ENCODE data around the gene HDAC2. TPM values are rescaled to one million over a fixed set of nuclear protein-coding genes. Genes with fewer than 3 reads are reported as not detected.

Gene HDAC2
- total and polyA plus RNA-seq, 11 donors, result 18.3 to 64.7 (median 48.0) TPM

DNA sequence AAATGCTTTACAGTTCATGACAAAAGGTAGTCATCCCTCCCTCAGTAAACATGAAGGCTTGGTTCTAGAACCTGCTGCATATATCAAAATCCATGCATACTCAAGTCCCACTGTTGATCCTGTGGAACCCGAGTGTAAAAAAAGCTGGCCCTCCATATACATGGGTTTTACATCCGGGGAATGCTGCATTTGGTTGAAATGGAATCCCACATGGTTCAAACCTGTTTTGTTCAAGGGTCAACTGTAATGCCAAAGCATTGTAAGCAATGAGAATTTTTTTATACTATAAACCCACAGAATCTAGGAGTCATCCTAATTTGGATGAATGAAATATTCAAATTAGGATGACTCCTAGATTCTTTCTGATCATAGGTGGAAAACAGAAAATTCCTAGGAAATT, 5.9 kb upstream of the HDAC2 start:
- DNase-seq (no peak), ATAC-seq (no peak)
- Histone ChIP-seq H3K36me3 (no peaks in the 10 kb centered on the region), H3K27ac (no peak overlapping the region), H3K4me3 (no peak overlapping the region), H3K27me3 (no peaks in the 10 kb centered on the region), H3K9me3 (no peaks in the 10 kb centered on the region), H3K4me1 (peaks cover 0 to 14% (median 1%) of the 10 kb centered on the region in 12 donors)
- 92 to 98% (median 96%) methylated on average over 2 of the region's 2 CpGs for WGBS, 4 donors
- TF ChIP-seq POLR2A (IDR thresholded peaks at IDR 0.05), result no peak
- TF ChIP-seq, protein P1, sequence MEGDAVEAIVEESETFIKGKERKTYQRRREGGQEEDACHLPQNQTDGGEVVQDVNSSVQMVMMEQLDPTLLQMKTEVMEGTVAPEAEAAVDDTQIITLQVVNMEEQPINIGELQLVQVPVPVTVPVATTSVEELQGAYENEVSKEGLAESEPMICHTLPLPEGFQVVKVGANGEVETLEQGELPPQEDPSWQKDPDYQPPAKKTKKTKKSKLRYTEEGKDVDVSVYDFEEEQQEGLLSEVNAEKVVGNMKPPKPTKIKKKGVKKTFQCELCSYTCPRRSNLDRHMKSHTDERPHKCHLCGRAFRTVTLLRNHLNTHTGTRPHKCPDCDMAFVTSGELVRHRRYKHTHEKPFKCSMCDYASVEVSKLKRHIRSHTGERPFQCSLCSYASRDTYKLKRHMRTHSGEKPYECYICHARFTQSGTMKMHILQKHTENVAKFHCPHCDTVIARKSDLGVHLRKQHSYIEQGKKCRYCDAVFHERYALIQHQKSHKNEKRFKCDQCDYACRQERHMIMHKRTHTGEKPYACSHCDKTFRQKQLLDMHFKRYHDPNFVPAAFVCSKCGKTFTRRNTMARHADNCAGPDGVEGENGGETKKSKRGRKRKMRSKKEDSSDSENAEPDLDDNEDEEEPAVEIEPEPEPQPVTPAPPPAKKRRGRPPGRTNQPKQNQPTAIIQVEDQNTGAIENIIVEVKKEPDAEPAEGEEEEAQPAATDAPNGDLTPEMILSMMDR (IDR thresholded peaks at IDR 0.05), result no peak
- intact Hi-C loops (cut with DNase I), result no loop called here

GRCh38 chr6:113971741-113972140, 793 bp upstream of the HDAC2 start:
- Histone ChIP-seq H3K27ac (peak overlapping the region in 10 of 12 donors; percentile 89 to 97 (median 92)), H3K36me3 (no peaks in the 10 kb centered on the region), H3K4me3 (peak overlapping the region; percentile 84 to 100 (median 93)), H3K9me3 (no peaks in the 10 kb centered on the region), H3K4me1 (peaks cover 3 to 37% (median 24%) of the 10 kb centered on the region in 12 donors), H3K27me3 (no peaks in the 10 kb centered on the region)
- no peak for TF ChIP-seq POLR2A (IDR thresholded peaks at IDR 0.05)
- TF ChIP-seq, protein P1 (IDR thresholded peaks at IDR 0.05), result no peak
- DNase-seq (no peak), ATAC-seq (no peak)
- 81 to 91% (median 83%) methylated on average over 2 of the region's 2 CpGs for WGBS, 4 donors
- intact Hi-C loops (cut with DNase I), result no loop called here

- H3K27ac ChIP-seq, result peak overlapping the region; percentile 81 to 97 (median 92)
- peak in 3 of 4 donors; percentile 42 to 64 (median 61) for ATAC-seq
- peak overlapping the region; percentile 84 to 100 (median 93) for H3K4me3 ChIP-seq
- peak; percentile 59 to 80 (median 64) for DNase-seq
- no peaks in the 10 kb centered on the region for H3K9me3 ChIP-seq
- H3K36me3 ChIP-seq, result no peaks in the 10 kb centered on the region
- no peak for TF ChIP-seq POLR2A (IDR thresholded peaks at IDR 0.05)
- TF ChIP-seq, protein P1 (IDR thresholded peaks at IDR 0.05), result no peak
- intact Hi-C loops (cut with DNase I), result no loop called here
- H3K27me3 ChIP-seq, result no peaks in the 10 kb centered on the region
- H3K4me1 ChIP-seq, result peaks cover 3 to 48% (median 25%) of the 10 kb centered on the region in 12 donors
- 0 to 2% (median 1%) methylated on average over 55 to 70 of the region's 70 CpGs for WGBS, 4 donors
Observed at GRCh38 chr6:113969888-113970804, 802 bp downstream of the HDAC2 start.

DNA sequence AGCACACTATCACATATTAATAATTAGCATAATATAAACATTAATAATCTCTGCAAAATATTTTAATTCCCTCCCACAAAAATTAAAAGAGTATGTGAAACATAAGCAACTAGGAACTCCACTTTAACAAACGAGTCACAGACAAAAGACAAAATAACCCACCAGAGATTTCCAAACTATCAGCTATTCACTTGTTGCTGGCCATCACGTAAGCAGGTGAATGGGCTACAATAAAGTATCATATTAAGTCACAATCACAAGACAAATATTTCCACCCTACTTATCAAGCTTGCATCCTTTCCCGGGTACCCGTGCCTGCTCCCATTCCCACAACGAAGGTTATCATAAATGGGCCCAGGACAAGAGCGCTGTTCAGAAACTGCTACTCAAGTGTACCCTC, 2.5 kb downstream of the HDAC2 start:
- H3K4me1 ChIP-seq, result peaks cover 3 to 59% (median 27%) of the 10 kb centered on the region in 12 donors
- 35 to 44% (median 38%) methylated on average over 6 of the region's 6 CpGs for WGBS, 4 donors
- TF ChIP-seq, protein P1 (IDR thresholded peaks at IDR 0.05), result no peak
- TF ChIP-seq POLR2A (IDR thresholded peaks at IDR 0.05), result no peak
- H3K36me3 ChIP-seq, result no peaks in the 10 kb centered on the region
- no peak for DNase-seq
- intact Hi-C loops (cut with DNase I), result no loop called here
- peak overlapping the region in 4 of 12 donors; percentile 87 to 100 (median 94) for H3K4me3 ChIP-seq
- H3K9me3 ChIP-seq, result no peaks in the 10 kb centered on the region
- no peak for ATAC-seq
- no peak overlapping the region for H3K27ac ChIP-seq
- H3K27me3 ChIP-seq, result no peaks in the 10 kb centered on the region
